ENCODE results near the gene JCHAIN. TPM values are rescaled to one million over a fixed set of nuclear protein-coding genes. Genes with fewer than 3 reads are reported as not detected.

The JCHAIN gene
- total RNA-seq, 1 donor from 2014 or later: 6.9 TPM

DNA sequence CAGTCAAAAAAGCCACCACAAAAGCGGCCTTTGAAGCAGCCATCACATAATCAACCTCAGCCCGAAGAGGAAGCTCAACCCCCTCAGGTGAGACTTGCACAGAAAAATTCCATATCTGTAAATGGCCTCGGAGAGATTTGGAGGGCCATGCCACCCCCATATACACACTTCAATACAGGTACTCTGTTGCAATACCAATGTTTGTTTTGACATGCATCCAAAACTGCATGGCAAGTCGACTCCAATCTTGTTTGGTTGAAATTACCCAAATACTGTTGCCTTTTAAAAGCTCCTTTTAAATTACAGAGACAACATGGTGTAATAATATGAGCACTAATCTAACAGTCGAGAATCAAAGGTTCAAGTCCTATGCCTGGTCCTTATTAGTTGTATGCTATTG, 31.8 kb downstream of the JCHAIN start:
- H3K36me3 ChIP-seq: no peaks in the 10 kb centered on the region
- no peak overlapping the region for H3K27ac ChIP-seq (replicated peaks)
- no peaks in the 10 kb centered on the region for H3K27me3 ChIP-seq (ENCODE audit: low read depth)
- H3K4me3 ChIP-seq: no peak overlapping the region
- intact Hi-C loops (cut with micrococcal nuclease): no loop called here
- no peak for TF ChIP-seq CTCF (IDR thresholded peaks at IDR 0.05; ENCODE audit: borderline replicate concordance)
- DNase-seq: no peak
- H3K9me3 ChIP-seq (replicated peaks): no peaks in the 10 kb centered on the region
- H3K4me1 ChIP-seq: peaks cover 14% of the 10 kb centered on the region

- intact Hi-C loops (cut with micrococcal nuclease): no loop called here
- H3K36me3 ChIP-seq: no peaks in the 10 kb centered on the region
- no peak overlapping the region for H3K4me3 ChIP-seq
- no peak for DNase-seq
- TF ChIP-seq CTCF (IDR thresholded peaks at IDR 0.05; ENCODE audit: borderline replicate concordance): no peak
- peaks cover 3% of the 10 kb centered on the region for H3K4me1 ChIP-seq
- H3K27ac ChIP-seq (replicated peaks): no peak overlapping the region
- no peaks in the 10 kb centered on the region for H3K27me3 ChIP-seq (ENCODE audit: low read depth)
- no peaks in the 10 kb centered on the region for H3K9me3 ChIP-seq (replicated peaks)
These were observed 34.3 kb downstream of the JCHAIN start for GRCh38 chr4:70632028-70632427.

DNA sequence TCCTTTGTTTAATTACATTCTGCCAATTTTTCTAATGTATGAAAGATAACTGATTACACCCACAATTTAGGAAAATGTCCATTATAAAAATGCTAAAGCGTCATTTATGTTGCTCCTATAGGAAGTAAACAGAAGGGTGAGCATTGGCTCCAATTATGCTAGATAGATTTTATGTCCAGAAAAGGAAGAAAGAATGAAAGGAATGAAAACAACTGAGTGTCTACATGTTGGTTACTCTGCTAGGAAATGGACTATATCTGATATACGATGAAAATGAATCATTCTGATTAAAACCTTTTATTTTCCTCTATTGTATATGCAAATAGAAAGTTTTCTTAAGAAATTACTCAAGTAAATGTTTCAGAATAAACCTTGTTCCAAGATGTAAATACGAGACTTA, 36.1 kb downstream of the JCHAIN start:
- no peaks in the 10 kb centered on the region for H3K36me3 ChIP-seq
- H3K4me1 ChIP-seq: no peaks in the 10 kb centered on the region
- no peak for TF ChIP-seq CTCF (IDR thresholded peaks at IDR 0.05; ENCODE audit: borderline replicate concordance)
- no peaks in the 10 kb centered on the region for H3K9me3 ChIP-seq (replicated peaks)
- H3K4me3 ChIP-seq: no peak overlapping the region
- no peaks in the 10 kb centered on the region for H3K27me3 ChIP-seq (ENCODE audit: low read depth)
- intact Hi-C loops (cut with micrococcal nuclease): no loop called here
- no peak overlapping the region for H3K27ac ChIP-seq (replicated peaks)
- no peak for DNase-seq

GRCh38 chr4:70629469-70630090, 36.7 kb downstream of the JCHAIN start:
- Histone ChIP-seq H3K4me3 (no peak overlapping the region), H3K9me3 (replicated peaks) (no peaks in the 10 kb centered on the region), H3K4me1 (no peaks in the 10 kb centered on the region), H3K36me3 (no peaks in the 10 kb centered on the region), H3K27me3 (ENCODE audit: low read depth) (no peaks in the 10 kb centered on the region), H3K27ac (replicated peaks) (no peak overlapping the region)
- no peak for DNase-seq
- TF ChIP-seq CTCF (IDR thresholded peaks at IDR 0.05; ENCODE audit: borderline replicate concordance): no peak
- intact Hi-C loops (cut with micrococcal nuclease): no loop called here

DNA sequence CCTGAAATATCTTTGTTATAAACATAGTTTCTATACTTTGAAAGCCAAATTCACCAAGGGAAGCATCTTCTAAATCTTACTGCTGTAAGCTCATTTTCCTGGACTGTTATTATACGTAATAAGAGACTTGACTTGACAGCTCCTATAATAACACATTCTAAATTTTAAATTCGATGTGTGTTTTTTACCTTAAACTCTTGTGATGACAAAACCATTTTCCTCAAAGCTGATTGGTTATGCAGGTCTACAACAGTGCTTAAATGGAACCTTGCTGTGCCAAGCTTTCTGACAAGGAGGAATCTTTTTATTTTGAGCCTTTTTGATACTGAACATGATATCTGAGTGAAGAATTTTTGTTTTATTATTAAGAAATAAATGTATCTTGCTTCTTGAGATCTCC, 37.9 kb downstream of the JCHAIN start, which contains the start of gene ENAM:
Gene ENAM (plus strand): TSS at position 301 of the 400 bp plus-strand sequence. CDS start 757 bp downstream, outside the sequence.
- H3K4me1 ChIP-seq: no peaks in the 10 kb centered on the region
- H3K36me3 ChIP-seq: no peaks in the 10 kb centered on the region
- H3K9me3 ChIP-seq (replicated peaks): no peaks in the 10 kb centered on the region
- H3K27me3 ChIP-seq (ENCODE audit: low read depth): no peaks in the 10 kb centered on the region
- no peak for TF ChIP-seq CTCF (IDR thresholded peaks at IDR 0.05; ENCODE audit: borderline replicate concordance)
- H3K4me3 ChIP-seq: no peak within 1 kb of the TSS
- H3K27ac ChIP-seq (replicated peaks): no peak within 1 kb of the TSS
- intact Hi-C loops (cut with micrococcal nuclease): no loop called here
- DNase-seq: no peak

All from left ventricle myocardium inferior (tissue), 1 donor.